ENCODE results near the gene APOBEC4. TPM values are rescaled to one million over a fixed set of nuclear protein-coding genes. Genes with fewer than 3 reads are reported as not detected.

Gene APOBEC4
- total RNA-seq, 1 donor from 2014 or later = not detected

GRCh38 chr1:183697814-183698590 lies 44.9 kb upstream of the APOBEC4 start:
- no peak for DNase-seq
- Mint-ChIP-seq H3K9me3 (ENCODE audit: unreplicated experiment) (peaks cover 2% of the 10 kb centered on the region), H3K27me3 (ENCODE audit: unreplicated experiment) (peaks cover 2% of the 10 kb centered on the region), H3K4me1 (ENCODE audit: low read depth, unreplicated experiment) (no peaks in the 10 kb centered on the region), H3K36me3 (ENCODE audit: unreplicated experiment) (no peaks in the 10 kb centered on the region), H3K4me3 (ENCODE audit: unreplicated experiment) (no peak overlapping the region), H3K27ac (ENCODE audit: unreplicated experiment) (no peak overlapping the region)
- no peak for TF ChIP-seq CTCF (IDR thresholded peaks at IDR 0.05; ENCODE audit: partially characterized antibody, unreplicated experiment)

- H3K27me3 Mint-ChIP-seq (ENCODE audit: unreplicated experiment) = peaks cover 2% of the 10 kb centered on the region
- H3K27ac Mint-ChIP-seq (ENCODE audit: unreplicated experiment) = no peak overlapping the region
- peaks cover 2% of the 10 kb centered on the region for H3K9me3 Mint-ChIP-seq (ENCODE audit: unreplicated experiment)
- no peaks in the 10 kb centered on the region for H3K36me3 Mint-ChIP-seq (ENCODE audit: unreplicated experiment)
- no peak for DNase-seq
- TF ChIP-seq CTCF (IDR thresholded peaks at IDR 0.05; ENCODE audit: partially characterized antibody, unreplicated experiment) = no peak
- no peaks in the 10 kb centered on the region for H3K4me1 Mint-ChIP-seq (ENCODE audit: low read depth, unreplicated experiment)
- no peak overlapping the region for H3K4me3 Mint-ChIP-seq (ENCODE audit: unreplicated experiment)
These were observed 43.9 kb upstream of the APOBEC4 start for GRCh38 chr1:183696981-183697380.

GRCh38 chr1:183694755-183695154 lies 41.6 kb upstream of the APOBEC4 start:
- Mint-ChIP-seq H3K4me3 (ENCODE audit: unreplicated experiment) (no peak overlapping the region), H3K9me3 (ENCODE audit: unreplicated experiment) (peaks cover 2% of the 10 kb centered on the region), H3K36me3 (ENCODE audit: unreplicated experiment) (no peaks in the 10 kb centered on the region), H3K27me3 (ENCODE audit: unreplicated experiment) (no peaks in the 10 kb centered on the region), H3K4me1 (ENCODE audit: low read depth, unreplicated experiment) (no peaks in the 10 kb centered on the region), H3K27ac (ENCODE audit: unreplicated experiment) (no peak overlapping the region)
- DNase-seq = no peak
- TF ChIP-seq CTCF (IDR thresholded peaks at IDR 0.05; ENCODE audit: partially characterized antibody, unreplicated experiment) = no peak

GRCh38 chr1:183694066-183694465 lies 41.0 kb upstream of the APOBEC4 start:
- Mint-ChIP-seq H3K4me3 (ENCODE audit: unreplicated experiment) (no peak overlapping the region), H3K27me3 (ENCODE audit: unreplicated experiment) (no peaks in the 10 kb centered on the region), H3K9me3 (ENCODE audit: unreplicated experiment) (no peaks in the 10 kb centered on the region), H3K27ac (ENCODE audit: unreplicated experiment) (no peak overlapping the region), H3K36me3 (ENCODE audit: unreplicated experiment) (no peaks in the 10 kb centered on the region), H3K4me1 (ENCODE audit: low read depth, unreplicated experiment) (no peaks in the 10 kb centered on the region)
- DNase-seq = no peak
- TF ChIP-seq CTCF (IDR thresholded peaks at IDR 0.05; ENCODE audit: partially characterized antibody, unreplicated experiment) = no peak

GRCh38 chr1:183693521-183693920 lies 40.4 kb upstream of the APOBEC4 start:
- no peak for TF ChIP-seq CTCF (IDR thresholded peaks at IDR 0.05; ENCODE audit: partially characterized antibody, unreplicated experiment)
- H3K9me3 Mint-ChIP-seq (ENCODE audit: unreplicated experiment) = no peaks in the 10 kb centered on the region
- no peak overlapping the region for H3K4me3 Mint-ChIP-seq (ENCODE audit: unreplicated experiment)
- no peak overlapping the region for H3K27ac Mint-ChIP-seq (ENCODE audit: unreplicated experiment)
- H3K36me3 Mint-ChIP-seq (ENCODE audit: unreplicated experiment) = no peaks in the 10 kb centered on the region
- no peaks in the 10 kb centered on the region for H3K4me1 Mint-ChIP-seq (ENCODE audit: low read depth, unreplicated experiment)
- no peaks in the 10 kb centered on the region for H3K27me3 Mint-ChIP-seq (ENCODE audit: unreplicated experiment)
- DNase-seq = no peak
